NCI-H1092 treated with DMSO at 0.1 percent for 48 hours (cell line): ENCODE data around the gene ECHS1.
A peak's percentile ranks its signal among the peaks of the same experiment; 100 is the strongest.
"Not testable (repeated sequence)": the region's sequence is repeated elsewhere in the genome, so short reads cannot be mapped to it uniquely, and the experiment has no call there.

Experiments
- DNase-seq: peaks from one replicate; lab custom pipeline; 2025; lab: John Stamatoyannopoulos, UW

ECHS1 gene

GRCh38 chr10:133373174-133374090 lies at the start of gene ECHS1:
ECHS1 (minus strand) TSS chr10:133373354; CDS start chr10:133373333, 21 bp downstream.
- DNase-seq, result peak; percentile 88

DNA sequence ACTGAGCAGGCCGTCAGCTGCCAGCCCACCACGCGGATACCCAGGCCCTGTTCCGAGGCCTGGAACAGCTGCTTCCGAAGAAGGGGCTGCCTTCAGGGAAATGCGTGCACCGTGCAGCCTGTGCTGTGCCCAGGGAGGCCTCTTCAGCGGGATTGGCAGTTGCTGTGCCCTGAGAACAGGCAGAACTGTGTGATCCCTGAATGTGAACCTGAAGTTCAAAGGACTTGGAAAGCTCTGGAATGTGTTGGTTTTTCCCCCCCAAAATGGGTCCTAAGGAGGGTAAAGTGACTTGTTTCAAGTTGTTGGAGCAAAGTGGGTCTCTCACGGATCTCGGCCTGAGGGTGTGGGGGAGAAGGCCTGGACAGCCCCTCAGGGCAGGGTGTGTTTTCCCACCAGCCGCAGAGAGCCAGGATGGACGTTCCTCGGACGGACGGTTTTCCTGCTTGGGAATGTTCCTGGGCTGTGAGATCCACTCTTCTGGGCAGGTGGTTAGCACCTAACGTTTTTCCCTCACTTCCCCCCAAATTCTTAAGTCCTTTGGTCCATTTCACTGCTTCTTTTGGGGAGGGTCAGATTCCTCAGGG lies 49.2 kb upstream of the ECHS1 start:
- no peak for DNase-seq

DNA sequence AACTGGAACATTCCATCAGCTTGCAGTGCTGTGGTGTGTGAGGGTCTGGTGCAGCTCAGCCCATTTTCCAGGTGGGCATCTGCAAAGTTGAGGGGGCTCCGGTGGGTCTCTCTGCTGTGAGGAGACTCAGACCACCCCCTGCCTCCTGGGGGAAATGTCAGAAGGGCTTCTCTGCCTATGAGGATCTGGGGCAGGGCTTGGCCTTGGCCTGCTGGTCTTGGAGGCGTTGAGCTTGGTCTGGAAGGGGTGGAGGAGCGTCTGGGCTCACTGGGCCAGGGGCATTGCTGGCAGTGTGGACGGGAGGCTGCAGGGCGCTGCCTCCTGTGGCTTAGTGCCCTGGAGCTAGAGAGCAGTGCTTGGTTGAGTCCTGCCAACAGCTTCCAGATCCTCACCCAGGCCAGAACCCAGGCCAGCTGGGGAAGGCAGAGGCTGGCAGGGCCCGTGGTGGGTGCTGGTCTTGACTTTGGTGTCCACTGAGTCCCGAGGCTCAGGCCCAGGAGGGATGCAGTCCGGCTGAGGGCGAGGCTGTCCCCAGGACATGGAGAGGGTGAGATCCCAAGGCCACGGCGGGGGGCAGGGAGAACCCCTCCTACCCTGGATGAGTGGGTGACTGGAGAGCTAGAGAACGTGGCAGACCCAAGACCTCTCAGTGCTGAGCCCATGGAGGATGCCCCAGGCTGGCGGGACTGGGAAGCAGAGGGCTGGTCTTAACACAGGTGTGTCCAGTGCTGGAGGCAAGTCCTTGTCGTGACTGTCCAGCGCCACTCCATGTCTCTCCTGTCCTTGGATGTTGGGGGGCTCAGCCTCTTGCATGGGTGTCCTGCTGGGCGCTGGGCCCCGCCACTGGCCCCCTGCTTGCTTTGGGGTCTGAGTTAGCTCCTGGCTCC lies 48.4 kb upstream of the ECHS1 start:
- no peak for DNase-seq

- no peak for DNase-seq
Measured at GRCh38 chr10:133420579-133420978, 47.4 kb upstream of the ECHS1 start.

DNA sequence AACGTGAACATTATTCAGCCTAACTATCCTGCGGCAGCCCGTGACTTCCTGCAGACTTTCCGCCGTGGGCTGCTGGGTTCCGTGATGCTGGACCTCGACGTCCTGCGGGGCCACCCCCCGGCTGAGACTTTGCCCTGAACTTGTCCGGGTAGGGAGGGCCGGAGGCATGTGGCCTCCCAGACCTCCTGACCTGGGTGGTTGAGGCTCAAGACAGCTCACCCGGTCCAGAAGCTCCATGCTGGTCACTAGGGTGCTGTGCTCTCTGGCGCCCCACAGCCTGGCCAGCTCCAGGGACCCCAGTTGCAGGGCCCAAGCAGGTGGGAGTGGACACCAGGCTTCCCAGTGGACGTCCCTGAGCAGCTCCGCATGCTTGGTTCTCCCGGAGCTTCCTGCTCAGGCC lies 46.9 kb upstream of the ECHS1 start:
- DNase-seq, result no peak

- DNase-seq, result no peak
Measured at GRCh38 chr10:133419211-133419950, 46.2 kb upstream of the ECHS1 start.

DNA sequence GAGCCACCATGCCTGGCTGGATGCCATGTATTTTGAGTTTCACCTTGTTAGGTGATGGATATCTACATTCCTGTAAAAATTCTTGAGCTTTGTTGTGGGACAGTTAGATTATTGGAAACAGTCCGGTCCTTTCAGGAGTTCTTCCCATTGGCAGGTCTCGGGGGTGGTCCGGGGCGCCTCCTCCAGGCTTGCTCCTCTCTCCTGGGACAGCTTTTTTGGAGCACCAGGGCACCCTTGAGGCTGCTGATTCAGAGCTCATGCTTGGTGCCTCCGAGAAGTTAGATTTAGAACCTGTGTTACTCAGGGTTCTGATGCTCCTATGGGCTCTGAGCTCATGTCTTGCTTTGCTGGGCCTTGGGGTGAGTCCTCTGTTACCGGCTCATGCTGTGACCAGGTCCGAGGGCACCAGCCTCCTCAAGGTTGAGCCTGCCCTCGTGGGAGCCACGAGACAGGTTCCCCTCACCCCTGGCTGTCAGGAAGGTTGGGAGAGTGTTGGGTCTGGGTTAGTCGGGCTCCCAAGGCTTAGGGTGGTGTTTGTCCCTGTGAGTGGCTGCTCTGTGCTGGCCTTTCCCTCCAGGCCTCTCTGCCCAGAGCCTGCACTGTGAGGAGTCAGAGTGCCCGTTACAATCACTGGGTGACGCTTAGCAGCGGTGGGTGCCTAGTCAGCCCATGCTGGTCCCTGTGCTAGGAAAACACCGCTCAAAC lies 45.3 kb upstream of the ECHS1 start:
- DNase-seq, result no peak

DNA sequence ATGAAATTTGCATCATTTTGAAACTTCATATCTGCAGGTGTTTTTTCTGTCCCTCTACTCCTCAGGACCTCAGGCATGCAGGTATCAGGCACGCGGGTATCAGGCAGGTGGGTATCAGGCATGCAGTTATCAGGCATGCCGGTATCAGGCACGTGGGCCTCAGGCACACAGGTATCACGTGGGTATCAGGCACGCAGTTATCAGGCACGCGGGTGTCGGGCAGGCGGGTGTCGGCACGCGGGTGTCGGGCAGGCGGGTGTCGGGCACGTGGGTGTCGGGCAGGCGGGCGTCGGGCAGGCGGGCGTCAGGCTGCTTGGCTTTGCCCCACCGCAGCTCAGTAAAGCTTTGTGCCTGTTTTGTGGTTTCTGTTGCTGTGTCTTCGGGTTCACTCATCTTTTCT lies 42.6 kb upstream of the ECHS1 start:
- DNase-seq, result no peak

- DNase-seq, result not testable (repeated sequence)
Measured at GRCh38 chr10:133414401-133414800, 41.2 kb upstream of the ECHS1 start.

- no peak for DNase-seq
Measured at GRCh38 chr10:133412381-133412711, 39.2 kb upstream of the ECHS1 start.

- DNase-seq, result no peak
Measured at GRCh38 chr10:133411523-133412380, 38.6 kb upstream of the ECHS1 start.

DNA sequence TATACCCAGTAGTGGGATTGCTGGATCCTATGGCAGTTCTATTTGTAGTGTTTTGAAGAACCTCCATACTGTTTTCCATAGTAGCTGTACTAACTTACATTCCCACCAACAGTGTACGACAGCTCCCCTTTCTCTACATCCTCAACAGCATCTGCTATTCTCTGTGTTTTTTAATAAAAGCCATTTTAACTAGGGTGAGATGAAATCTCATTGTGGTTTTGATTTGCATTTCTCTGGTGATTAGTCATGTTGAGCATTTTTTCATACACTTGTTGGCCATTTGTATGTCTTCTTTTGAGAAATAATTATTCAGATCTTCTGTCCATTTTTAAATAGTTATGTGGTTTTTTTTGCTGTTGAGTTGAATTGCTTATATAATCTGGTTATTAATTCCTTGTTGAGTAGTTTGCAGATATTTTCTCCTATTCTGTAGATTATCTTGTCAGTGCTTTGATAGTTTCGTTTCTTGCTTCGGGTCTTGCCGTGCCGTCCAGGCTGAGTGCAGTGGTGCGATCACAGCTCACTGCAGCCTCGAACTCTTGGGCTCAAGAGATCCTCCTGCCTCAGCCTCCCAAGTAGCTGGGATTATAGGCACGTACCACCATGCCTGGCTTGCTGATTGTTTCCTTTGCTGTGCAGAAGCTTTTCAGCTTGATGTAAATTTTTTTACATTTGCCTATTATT lies 32.8 kb upstream of the ECHS1 start:
- DNase-seq, result no peak

GRCh38 chr10:133405272-133405671 lies 32.1 kb upstream of the ECHS1 start:
- DNase-seq, result no peak

GRCh38 chr10:133403784-133404183 lies 30.6 kb upstream of the ECHS1 start:
- DNase-seq, result no peak

GRCh38 chr10:133403359-133403758 lies 30.2 kb upstream of the ECHS1 start:
- DNase-seq, result no peak

GRCh38 chr10:133401981-133402725 lies 29.0 kb upstream of the ECHS1 start:
- DNase-seq, result no peak

DNA sequence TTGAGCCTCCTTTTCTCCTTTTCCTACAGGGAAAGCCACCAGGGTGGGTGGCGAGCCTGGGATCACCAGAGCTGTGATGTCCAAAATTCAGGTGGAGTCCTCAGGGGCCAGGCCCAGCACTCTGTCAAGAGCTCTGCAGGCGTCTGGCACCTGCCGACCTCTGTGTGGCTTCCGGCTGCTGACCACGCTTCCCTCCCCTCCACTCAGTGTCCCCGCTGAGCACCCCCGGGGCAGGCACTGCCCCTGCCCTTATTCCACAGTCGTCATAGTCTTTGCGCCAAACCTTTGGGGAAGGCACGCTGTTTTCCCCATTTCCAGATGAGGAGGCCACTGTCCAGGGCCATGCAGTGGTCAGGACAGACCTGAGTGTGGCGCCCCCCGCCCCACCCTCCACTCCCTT lies 28.3 kb upstream of the ECHS1 start:
- no peak for DNase-seq

DNA sequence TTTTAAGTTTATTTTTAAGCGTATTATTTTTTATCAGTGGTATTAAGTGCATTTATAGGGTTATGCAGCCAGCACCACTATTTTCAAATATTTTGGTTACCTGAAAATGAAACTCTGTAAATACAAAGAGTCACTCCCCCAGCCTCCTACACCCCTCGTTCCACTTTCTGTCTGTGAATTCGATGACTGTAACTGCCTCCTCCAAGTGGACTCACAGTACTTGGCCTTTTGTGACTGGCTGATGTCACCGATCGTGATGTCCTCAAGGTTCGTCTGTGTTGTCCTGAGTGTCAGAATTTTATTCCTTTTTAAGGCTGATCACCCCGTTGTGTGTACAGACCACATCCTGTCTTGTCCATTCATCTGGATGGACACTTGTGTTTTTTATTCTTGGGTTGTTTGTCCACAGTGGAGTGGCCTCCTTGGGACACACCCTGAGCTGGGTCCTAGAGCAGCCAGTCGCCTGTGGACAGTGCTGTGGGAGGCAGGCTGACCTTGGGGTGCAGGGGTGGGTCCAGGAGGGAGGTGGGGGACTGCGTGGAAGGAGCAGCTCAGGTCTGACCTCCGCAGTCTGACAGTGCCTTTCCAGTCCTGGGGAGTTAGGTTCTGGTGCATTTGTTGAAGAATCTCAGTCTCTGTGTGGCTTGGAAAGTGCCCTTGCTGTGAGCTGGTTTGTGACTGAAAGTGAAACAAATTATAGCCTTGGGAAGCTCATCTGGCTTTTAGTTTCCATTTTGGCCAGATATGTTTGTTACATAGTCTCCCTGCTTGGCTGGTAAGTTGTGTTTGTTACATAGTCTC lies 27.7 kb upstream of the ECHS1 start:
- no peak for DNase-seq
